GM10266 (cell line): ENCODE data around the gene PXDC1.

Experiments used
- DNase-seq: peaks from one replicate; pipeline ENCODE4 v3.0.0; 2012; ENCODE audit errors: extremely low spot score
- TF ChIP-seq, protein P1 (sequence below): IDR thresholded peaks from 2 replicates; pipeline ENCODE4 v1.5.1; 2012; ENCODE audit warnings: mild to moderate bottlenecking, low read depth; ENCODE audit not compliant: control insufficient read depth, insufficient read depth; ENCODE audit errors: missing control alignments

The PXDC1 gene, protein sequence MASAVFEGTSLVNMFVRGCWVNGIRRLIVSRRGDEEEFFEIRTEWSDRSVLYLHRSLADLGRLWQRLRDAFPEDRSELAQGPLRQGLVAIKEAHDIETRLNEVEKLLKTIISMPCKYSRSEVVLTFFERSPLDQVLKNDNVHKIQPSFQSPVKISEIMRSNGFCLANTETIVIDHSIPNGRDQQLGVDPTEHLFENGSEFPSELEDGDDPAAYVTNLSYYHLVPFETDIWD

DNA sequence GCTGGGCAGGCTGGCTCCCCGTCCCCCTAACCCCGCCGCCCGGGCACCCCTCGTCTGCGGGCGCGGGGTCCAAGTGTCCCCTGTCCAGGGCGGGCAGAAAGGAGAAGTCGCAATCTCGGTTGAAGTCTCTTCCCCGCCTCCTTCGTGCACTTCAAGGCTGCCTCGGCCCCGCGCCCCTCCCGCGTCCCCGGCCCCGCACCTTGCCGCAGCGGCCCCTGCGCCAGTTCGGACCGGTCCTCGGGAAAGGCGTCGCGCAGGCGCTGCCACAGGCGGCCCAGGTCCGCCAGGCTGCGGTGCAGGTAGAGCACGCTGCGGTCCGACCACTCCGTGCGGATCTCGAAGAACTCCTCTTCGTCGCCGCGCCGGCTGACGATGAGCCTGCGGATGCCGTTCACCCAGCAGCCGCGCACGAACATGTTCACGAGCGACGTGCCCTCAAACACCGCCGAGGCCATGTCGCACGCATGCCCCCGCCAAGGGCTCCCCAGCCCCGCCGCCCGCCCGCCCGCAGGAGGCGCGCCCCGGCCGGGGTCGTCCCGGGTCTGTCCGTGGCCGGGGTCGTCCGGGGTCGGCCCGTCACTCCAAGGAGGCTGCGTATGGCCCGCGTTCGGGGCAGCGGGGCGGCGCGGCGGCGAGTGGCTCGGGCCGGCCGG lies at the start of gene PXDC1:
TSS of gene PXDC1 (minus strand) at position 637 of the 653 bp plus-strand sequence. CDS start at position 455, 182 bp downstream.
- DNase-seq = no peak
- TF ChIP-seq, protein P1, sequence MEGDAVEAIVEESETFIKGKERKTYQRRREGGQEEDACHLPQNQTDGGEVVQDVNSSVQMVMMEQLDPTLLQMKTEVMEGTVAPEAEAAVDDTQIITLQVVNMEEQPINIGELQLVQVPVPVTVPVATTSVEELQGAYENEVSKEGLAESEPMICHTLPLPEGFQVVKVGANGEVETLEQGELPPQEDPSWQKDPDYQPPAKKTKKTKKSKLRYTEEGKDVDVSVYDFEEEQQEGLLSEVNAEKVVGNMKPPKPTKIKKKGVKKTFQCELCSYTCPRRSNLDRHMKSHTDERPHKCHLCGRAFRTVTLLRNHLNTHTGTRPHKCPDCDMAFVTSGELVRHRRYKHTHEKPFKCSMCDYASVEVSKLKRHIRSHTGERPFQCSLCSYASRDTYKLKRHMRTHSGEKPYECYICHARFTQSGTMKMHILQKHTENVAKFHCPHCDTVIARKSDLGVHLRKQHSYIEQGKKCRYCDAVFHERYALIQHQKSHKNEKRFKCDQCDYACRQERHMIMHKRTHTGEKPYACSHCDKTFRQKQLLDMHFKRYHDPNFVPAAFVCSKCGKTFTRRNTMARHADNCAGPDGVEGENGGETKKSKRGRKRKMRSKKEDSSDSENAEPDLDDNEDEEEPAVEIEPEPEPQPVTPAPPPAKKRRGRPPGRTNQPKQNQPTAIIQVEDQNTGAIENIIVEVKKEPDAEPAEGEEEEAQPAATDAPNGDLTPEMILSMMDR = no peak

DNA sequence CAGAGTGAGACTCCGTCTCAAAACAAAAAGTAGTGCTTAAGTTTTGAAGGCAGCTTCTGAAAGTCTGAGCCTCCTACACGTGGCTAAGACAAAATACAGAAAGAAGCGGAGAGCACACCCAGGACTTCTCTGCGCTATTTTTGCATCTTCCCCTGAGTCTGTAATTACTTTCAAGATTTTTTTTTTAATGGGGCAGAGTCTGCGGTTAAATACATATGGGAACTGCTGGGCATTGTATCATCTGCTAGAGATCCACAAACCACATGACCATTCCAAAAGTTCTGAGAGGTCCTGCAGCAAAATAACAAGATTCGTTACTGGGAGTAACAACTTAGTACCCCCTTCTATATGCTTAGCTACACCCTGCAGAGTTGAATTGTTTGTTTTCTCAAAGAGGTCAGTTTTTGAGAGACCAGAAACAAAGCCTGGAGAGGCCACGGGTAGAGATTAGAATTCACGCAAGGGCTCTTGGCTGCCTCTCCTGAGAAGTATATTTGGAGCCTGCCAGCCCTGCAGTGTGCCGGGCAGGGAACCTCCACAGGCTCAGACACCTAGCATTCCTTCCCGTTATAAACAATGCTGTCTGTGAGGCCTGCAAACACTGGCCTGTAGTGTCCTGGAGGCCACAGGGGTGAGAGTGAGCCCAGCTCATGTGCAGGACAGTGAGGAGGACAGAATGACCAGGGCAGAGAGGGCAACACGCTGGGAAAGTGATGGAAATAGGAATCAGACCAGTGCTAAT lies 49.5 kb upstream of the PXDC1 start:
- DNase-seq = no peak
- TF ChIP-seq, protein P1 = no peak

DNA sequence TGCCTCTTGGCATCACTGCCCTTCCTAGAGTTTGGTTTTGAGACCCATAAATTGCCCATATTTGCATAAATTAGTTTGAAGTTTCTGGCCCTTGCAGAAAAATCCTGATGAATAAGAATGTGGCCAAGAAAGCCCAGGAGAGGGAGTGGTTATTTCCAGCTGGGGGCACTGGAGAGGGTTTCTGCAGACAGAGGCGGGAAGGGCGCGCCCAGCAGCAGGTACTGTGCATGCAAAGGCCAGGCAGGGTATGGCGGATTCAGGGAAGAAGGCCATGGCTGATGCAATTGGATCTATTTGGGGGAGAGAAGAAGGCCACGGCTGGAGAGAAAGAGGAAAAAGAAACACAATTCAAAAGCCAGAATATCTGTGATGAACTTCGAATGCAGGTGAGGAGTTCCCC lies 48.2 kb upstream of the PXDC1 start:
- DNase-seq = no peak
- TF ChIP-seq, protein P1 = no peak

DNA sequence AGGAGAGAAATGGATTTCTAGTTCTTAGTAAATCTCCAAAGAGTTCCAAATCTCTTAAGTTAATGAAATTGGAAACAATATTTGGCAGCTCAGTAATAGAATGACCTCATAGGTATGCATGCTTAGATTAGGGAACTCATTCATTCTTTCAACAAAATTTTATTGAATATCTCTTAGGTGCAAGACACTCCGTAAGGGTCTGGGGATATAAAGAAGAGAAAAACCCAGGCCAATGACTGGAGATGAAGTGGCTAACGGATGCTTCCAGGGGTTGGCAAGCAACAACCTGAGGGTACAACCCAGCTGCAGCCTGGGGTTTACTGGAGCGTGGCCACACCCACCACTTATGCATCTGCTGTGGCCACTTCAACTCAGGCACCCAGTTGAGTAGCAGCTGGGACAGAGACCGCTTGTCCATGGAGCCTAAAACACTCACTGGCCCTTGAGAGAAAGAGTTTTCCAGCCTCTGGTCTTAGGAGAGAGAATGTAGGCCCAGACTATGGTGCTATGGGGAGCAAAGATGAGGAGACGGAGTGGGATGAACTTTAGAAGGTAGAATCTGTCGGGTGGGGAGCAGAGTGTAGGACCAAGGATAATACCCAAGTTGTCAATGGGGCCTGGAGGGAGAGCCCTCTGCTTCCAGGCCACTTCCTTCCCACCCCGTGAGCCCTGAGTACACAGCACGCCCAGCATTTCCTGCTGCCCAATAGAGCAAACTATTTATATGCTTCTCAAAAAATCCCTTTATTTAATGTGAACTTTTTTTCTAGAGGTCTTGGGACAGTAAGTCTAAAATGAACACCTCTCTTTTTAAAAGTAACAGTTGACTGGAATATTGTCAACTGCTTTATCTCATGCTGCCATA lies 46.8 kb upstream of the PXDC1 start:
- no peak for DNase-seq
- TF ChIP-seq, protein P1 = no peak

DNA sequence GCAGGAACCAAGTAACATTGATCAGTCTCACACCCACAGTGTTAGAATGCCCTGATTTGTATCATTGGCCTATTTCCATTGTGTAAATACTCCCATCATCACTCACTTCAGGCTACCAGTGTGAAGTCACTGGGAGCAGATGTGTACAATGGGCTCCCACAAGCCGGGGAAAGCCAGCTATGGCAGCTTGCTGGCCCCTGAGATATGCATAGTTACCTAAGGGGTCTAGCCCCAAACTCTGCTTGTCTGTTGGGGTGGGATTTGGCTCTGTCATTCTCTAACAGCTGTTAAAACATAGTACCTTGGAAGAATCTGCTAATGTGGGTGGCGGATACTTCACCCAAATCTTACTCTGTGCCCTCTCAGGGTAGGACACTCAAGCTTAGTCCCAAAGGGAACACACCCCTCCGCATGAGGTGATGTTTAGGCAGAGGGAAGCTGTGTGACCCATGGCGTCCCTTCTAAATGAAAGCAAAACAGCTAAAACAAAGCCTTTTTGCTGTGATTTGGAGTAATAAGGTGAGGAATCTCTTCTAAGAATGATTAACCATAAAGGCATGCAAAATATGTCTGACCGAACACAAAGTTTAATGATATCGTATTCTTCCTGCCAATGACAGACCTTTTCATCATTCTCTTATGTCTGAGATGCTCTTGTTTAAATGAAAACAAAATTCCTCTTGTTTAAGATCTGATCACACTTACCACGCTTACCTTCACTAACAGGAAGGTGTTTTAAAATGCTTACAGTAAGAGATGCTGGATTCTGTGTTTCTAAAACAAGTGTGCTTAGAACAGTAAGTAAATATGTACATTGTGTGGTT lies 45.9 kb upstream of the PXDC1 start:
- TF ChIP-seq, protein P1 = no peak
- DNase-seq = no peak

DNA sequence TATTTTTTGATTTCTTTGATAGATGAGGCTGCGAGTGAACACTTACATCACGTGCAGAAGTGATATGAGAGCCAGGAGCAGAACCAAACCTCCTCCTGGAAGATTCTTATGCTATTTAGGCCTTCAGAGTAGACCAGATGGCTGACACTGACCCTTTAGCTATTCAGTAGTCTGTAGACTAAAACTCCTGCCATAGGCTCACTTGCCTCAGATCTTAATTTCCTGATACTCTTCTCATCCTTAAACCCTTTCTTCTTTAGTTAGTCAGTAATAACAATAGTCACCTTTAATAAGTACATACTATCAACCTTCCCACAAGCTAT lies 45.2 kb upstream of the PXDC1 start:
- TF ChIP-seq, protein P1 = no peak

More for the DNA sequence above, 45.2 kb upstream of the PXDC1 start:
- DNase-seq = no peak
